Transverse colon (tissue), 4 donors: ENCODE measurements around the gene CHIC2. TPM values are rescaled to one million over a fixed set of nuclear protein-coding genes. Genes with fewer than 3 reads are reported as not detected.

Experiments
- DNase-seq: peaks from one replicate; pipeline ENCODE4 v3.0.0-alpha.2; 2019
- H3K27ac ChIP-seq, 4 donors: fragments of 200-600 bp; sonication (generic); 2 replicates each; pipeline ENCODE4 v1.5.1; 2016 to 2018; ENCODE audit warnings: inconsistent platforms in 4 of 4
- H3K27me3 ChIP-seq: fragments of 200-600 bp; sonication (generic); 2 replicates; pipeline ENCODE4 v1.5.1; 2017; ENCODE audit warnings: inconsistent platforms
- H3K36me3 ChIP-seq, 4 donors: fragments of 200-600 bp; sonication (generic); 2 replicates each; pipeline ENCODE4 v1.5.1; 2017 to 2019; ENCODE audit warnings: inconsistent platforms in 4 of 4
- H3K4me1 ChIP-seq, 4 donors: fragments of 200-600 bp; sonication (generic); 2 replicates each; pipeline ENCODE4 v1.5.1; 2017 to 2020; ENCODE audit warnings: inconsistent platforms in 4 of 4
- H3K4me3 ChIP-seq, 4 donors: fragments of 200-600 bp; sonication (generic); 1 replicate in 1 of 4; 2 replicates in 3 of 4; pipeline versions ENCODE4 v1.5.1 to v1.6.1; 2017 to 2019; ENCODE audit warnings: inconsistent platforms in 4 of 4
- H3K9me3 ChIP-seq, 2 donors: fragments of 200-600 bp; sonication (generic); 2 replicates each; pipeline ENCODE4 v1.5.1; 2017 to 2019; ENCODE audit warnings: inconsistent platforms in 2 of 2
- EP300 ChIP-seq: sonication (generic); formaldehyde crosslinking; IDR thresholded peaks from one replicate; pipeline ENCODE4 v1.6.1; 2017; ENCODE audit warnings: antibody characterized with exemption, low read depth
- POLR2A ChIP-seq: fragments of 450-650 bp; IDR thresholded peaks from one replicate; pipeline ENCODE4 v1.6.1; 2016; ENCODE audit warnings: antibody characterized with exemption, mild to moderate bottlenecking, moderate library complexity
- POLR2AphosphoS5 ChIP-seq, 3 donors: sonication (generic); formaldehyde crosslinking; IDR thresholded peaks; one replicate each; pipeline ENCODE4 v1.6.1; 2016; ENCODE audit warnings: antibody characterized with exemption in 3 of 3
- WGBS, 2 donors: methylation state at CpG; one replicate each; pipeline ENCODE4 v1.1.5; 2018; ENCODE audit warnings: low coverage in 1 of 2; 5-methylcytosine and 5-hydroxymethylcytosine counted together
- in situ Hi-C, 4 donors: fragments of 200-750 bp; cut with MboI; loops; one replicate each; pipeline versions ENCODE4 v1.15.0 to v1.15.1; 2017; ENCODE audit warnings: low sequenced_read_pairs in 3 of 4, low pct_ligation_motif_present in 1 of 4, low pct_unique_long_range_greater_than_20kb in 1 of 4
- intact Hi-C: fragments of 100-400 bp; cut with DNase I; formaldehyde crosslinking; loops from one replicate; pipeline ENCODE4 v1.15.1; 2023; ENCODE audit warnings: low total_unique reads
- total RNA-seq, 4 donors: library from RNA; depleted of rRNA; stranded (reverse); fragments of >200 nt; gene quantifications; one replicate each; pipeline ENCODE4 v1.1.0, GENCODE V29; 2016
- TF ChIP-seq, protein P1 (sequence below), 5 experiments: fragments of 200-600 bp in 3 of 5; fragments of 450-650 bp in 2 of 5; sonication (generic) in 3 of 5; IDR thresholded peaks; 1 replicate in 2 of 5; 2 replicates in 3 of 5; pipeline ENCODE4 v1.5.1; 2016 to 2017; ENCODE audit warnings: antibody characterized with exemption in 5 of 5, inconsistent platforms in 3 of 5, mild to moderate bottlenecking in 2 of 5, moderate library complexity in 1 of 5

Gene CHIC2
- total RNA-seq, 4 donors from 2014 or later, result 36.2 to 106 (median 52.0) TPM

DNA sequence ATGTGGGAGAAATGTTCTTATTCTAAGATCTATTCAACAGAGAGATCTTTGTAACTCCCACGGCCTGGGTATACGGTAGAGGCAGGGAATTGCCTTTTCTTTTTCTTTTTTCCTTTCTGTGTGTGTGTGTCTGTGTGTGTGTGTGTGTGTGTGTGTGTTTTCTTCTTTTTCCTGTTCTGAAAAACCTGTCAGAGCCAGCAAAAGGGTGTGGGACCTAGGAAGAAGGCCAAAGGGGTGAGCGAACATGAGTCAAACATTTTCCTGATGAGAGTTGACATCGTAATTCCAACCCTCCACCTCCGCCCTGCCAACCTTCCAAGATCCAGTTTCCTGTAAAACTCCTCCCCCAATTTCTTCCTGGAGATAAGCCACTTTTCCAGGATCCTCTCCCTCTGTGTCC is 2.8 kb upstream of the CHIC2 start:
- Histone ChIP-seq H3K9me3 (no peaks in the 10 kb centered on the region), H3K27ac (peak overlapping the region; percentile 95 to 98 (median 97)), H3K36me3 (no peaks in the 10 kb centered on the region), H3K27me3 (no peaks in the 10 kb centered on the region), H3K4me1 (peaks cover 5 to 28% (median 18%) of the 10 kb centered on the region in 4 donors), H3K4me3 (no peak overlapping the region)
- DNase-seq, result peak; percentile 71
- TF ChIP-seq, protein P1, sequence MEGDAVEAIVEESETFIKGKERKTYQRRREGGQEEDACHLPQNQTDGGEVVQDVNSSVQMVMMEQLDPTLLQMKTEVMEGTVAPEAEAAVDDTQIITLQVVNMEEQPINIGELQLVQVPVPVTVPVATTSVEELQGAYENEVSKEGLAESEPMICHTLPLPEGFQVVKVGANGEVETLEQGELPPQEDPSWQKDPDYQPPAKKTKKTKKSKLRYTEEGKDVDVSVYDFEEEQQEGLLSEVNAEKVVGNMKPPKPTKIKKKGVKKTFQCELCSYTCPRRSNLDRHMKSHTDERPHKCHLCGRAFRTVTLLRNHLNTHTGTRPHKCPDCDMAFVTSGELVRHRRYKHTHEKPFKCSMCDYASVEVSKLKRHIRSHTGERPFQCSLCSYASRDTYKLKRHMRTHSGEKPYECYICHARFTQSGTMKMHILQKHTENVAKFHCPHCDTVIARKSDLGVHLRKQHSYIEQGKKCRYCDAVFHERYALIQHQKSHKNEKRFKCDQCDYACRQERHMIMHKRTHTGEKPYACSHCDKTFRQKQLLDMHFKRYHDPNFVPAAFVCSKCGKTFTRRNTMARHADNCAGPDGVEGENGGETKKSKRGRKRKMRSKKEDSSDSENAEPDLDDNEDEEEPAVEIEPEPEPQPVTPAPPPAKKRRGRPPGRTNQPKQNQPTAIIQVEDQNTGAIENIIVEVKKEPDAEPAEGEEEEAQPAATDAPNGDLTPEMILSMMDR (IDR thresholded peaks at IDR 0.05), result no peak
- TF ChIP-seq POLR2AphosphoS5 (IDR thresholded peaks at IDR 0.05) (peak in 1 of 3 donors; percentile 8), POLR2A (no peak), EP300 (no peak)
- intact Hi-C loops (loop anchor here (10.0 kb wide), 1 partner anchor 158 kb away; the partner anchor contains the start of gene PDGFRA), in situ Hi-C loops (loop anchor here in 2 of 4 donors (25.0 kb wide), 1 partner anchor 705 kb away; the partner anchor contains the start of gene SCFD2 (in 2 of the 2))
- 36 to 43% methylated on average over 4 to 5 of the region's 5 CpGs for WGBS, 2 donors

DNA sequence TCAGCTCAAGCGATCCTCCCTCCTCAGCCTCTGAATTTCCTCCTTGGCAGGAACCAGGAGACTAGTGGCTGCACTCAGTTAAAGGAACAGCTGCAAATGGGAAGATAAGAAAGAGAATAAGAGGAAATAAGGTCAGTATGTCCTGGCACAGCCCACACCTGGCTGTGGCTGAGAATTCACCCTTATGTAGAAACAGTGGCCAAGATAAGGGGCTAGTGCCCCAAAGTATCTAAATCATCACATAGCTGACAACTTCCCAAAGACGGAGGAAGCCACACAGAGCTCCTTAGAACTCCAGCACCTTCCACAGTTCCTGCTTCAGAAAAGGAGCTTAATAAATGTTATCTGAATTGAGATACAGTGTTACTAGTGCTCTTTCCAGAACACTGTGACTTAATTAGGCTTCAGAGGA is 2.3 kb upstream of the CHIC2 start:
- H3K4me1 ChIP-seq, result peaks cover 9 to 33% (median 22%) of the 10 kb centered on the region in 4 donors
- no peak for DNase-seq
- 13 to 48% methylated on average over 1 to 2 of the region's 2 CpGs for WGBS, 2 donors
- no peak overlapping the region for H3K4me3 ChIP-seq
- intact Hi-C loops (loop anchor here (10.0 kb wide), 1 partner anchor 158 kb away; the partner anchor contains the start of gene PDGFRA), in situ Hi-C loops (loop anchor here in 2 of 4 donors (25.0 kb wide), 1 partner anchor 704 kb away; the partner anchor contains the start of gene SCFD2 (in 2 of the 2))
- TF ChIP-seq POLR2A (no peak), POLR2AphosphoS5 (IDR thresholded peaks at IDR 0.05) (no peak), EP300 (no peak)
- TF ChIP-seq, protein P1 (IDR thresholded peaks at IDR 0.05), result no peak
- H3K27ac ChIP-seq, result peak overlapping the region; percentile 95 to 98 (median 97)
- no peaks in the 10 kb centered on the region for H3K36me3 ChIP-seq
- no peaks in the 10 kb centered on the region for H3K9me3 ChIP-seq
- no peaks in the 10 kb centered on the region for H3K27me3 ChIP-seq

DNA sequence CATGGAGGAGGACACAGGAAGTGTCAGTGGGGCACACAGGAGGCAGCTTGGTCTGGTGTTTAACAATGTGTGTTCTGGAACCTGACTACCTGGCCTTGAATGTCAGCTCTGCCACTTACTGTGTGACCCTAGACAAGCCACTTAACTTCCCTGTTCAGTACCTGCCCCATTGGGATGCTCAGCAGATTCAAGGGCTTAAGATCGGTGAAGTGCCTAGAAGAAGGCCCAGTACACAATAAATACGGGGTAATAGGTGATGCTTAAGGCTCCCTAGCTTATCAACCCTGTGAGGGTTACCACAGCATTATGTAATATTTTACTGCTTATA is 1.6 kb upstream of the CHIC2 start:
- in situ Hi-C loops, result loop anchor here in 2 of 4 donors (25.0 kb wide), 1 partner anchor 704 kb away; the partner anchor contains the start of gene SCFD2 (in 2 of the 2)
- Histone ChIP-seq H3K36me3 (no peaks in the 10 kb centered on the region), H3K4me3 (no peak overlapping the region), H3K27me3 (no peaks in the 10 kb centered on the region), H3K9me3 (no peaks in the 10 kb centered on the region), H3K4me1 (peaks cover 14 to 40% (median 27%) of the 10 kb centered on the region in 4 donors), H3K27ac (peak overlapping the region; percentile 95 to 98 (median 97))
- 67 to 92% methylated on average over 1 to 2 of the region's 2 CpGs for WGBS, 2 donors
- no peak for TF ChIP-seq POLR2AphosphoS5 (IDR thresholded peaks at IDR 0.05)
- TF ChIP-seq, protein P1 (IDR thresholded peaks at IDR 0.05), result no peak
- TF ChIP-seq POLR2A, result no peak
- no peak for TF ChIP-seq EP300
- intact Hi-C loops, result loop anchor here (10.0 kb wide), 1 partner anchor 159 kb away; the partner anchor contains the start of gene PDGFRA
- no peak for DNase-seq

DNA sequence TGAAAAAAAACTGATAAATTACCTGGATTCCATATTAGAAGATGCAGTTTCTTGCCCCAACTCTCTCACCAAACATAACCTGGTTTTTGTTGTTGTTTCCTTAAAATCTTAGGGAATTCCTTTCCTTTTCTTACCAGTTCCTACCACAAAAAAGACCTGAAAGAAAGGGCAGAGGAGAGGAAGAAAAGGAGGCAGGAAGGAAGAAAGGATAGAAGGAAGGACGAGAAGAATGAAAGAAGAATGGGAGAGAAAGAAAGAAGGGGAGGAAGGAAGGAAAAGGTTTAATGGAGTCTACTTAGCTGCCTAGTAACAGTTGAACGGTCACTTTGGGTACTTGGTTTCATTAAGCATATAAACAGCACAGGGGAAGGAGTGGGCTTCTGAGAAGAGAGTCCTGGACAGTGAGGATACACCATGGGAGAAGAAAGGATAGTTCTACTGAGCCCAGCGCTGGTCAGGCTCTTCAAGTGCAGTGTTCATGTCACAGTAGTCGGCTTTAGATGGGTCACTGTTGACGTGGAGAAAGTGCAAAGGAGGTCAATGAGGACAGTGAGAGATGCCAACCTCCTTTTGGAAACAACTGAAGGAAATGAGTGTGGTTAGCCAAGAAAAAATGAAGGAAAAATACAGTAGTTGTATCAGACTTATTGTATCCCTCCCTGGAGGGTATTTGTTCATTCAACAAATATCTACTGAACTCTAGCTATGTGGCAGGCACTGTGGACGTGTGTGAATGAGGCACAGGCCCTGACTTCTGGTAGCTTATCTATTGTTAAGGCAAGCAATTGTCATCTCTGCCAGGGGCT is 1.1 kb upstream of the CHIC2 start:
- Histone ChIP-seq H3K4me1 (peaks cover 14 to 45% (median 29%) of the 10 kb centered on the region in 4 donors), H3K9me3 (no peaks in the 10 kb centered on the region), H3K36me3 (no peaks in the 10 kb centered on the region), H3K27me3 (no peaks in the 10 kb centered on the region), H3K27ac (peak overlapping the region; percentile 95 to 98 (median 97)), H3K4me3 (peak overlapping the region in 2 of 4 donors; percentile 96 to 97)
- in situ Hi-C loops (loop anchor here in 2 of 4 donors (25.0 kb wide), 1 partner anchor 703 kb away; the partner anchor contains the start of gene SCFD2 (in 2 of the 2)), intact Hi-C loops (loop anchor here (10.0 kb wide), 1 partner anchor 159 kb away; the partner anchor contains the start of gene PDGFRA)
- no peak for DNase-seq
- TF ChIP-seq POLR2AphosphoS5 (IDR thresholded peaks at IDR 0.05), result no peak
- no peak for TF ChIP-seq POLR2A
- TF ChIP-seq, protein P1 (IDR thresholded peaks at IDR 0.05), result no peak
- TF ChIP-seq EP300, result no peak
- 69 to 73% methylated on average over 6 of the region's 6 CpGs for WGBS, 2 donors
